ENCODE results near the gene NUP153. TPM values are rescaled to one million over a fixed set of nuclear protein-coding genes. Genes with fewer than 3 reads are reported as not detected.

Gene NUP153
- total and polyA plus RNA-seq, 2 of the 8 experiments (the other 6 are each of a cell fraction or from before 2014, with no cell fraction given), result 47.0 to 84.8 TPM

GRCh38 chr6:17754254-17754653 lies 47.5 kb upstream of the NUP153 start:
- Histone ChIP-seq H3K36me3 (ENCODE audit: control insufficient read depth in 2 of 4, insufficient read depth in 4 of 4, low read length in 3 of 4) (no peaks in the 10 kb centered on the region), H3K79me1 (ENCODE audit: low read depth, low read length) (no peaks in the 10 kb centered on the region; the same call in 1 of the 2 replicates), H4K20me1 (replicated peaks in 1 of 2; ENCODE audit: control insufficient read depth in 1 of 2, insufficient read depth in 2 of 2, low read length in 2 of 2) (no peaks in the 10 kb centered on the region), H3K18ac (ENCODE audit: extremely low read depth, low read length) (no peak overlapping the region), H2BK12ac (ENCODE audit: low read depth, low read length) (no peak overlapping the region), H3K23me2 (ENCODE audit: low read depth, low read length) (no peaks in the 10 kb centered on the region), H2BK15ac (ENCODE audit: low read length) (no peak overlapping the region), H4K91ac (replicated peaks; ENCODE audit: insufficient read length, low read length) (no peak overlapping the region), H3K9me3 (ENCODE audit: insufficient read depth in 2 of 2, low read depth in 1 of 2, low read length in 1 of 2) (no peaks in the 10 kb centered on the region), H3K9ac (replicated peaks in 1 of 4; ENCODE audit: extremely low read depth in 1 of 4, low read depth in 3 of 4, low read length in 3 of 4) (no peak overlapping the region), H2BK120ac (replicated peaks; ENCODE audit: low read depth, low read length) (no peak overlapping the region), H3K14ac (ENCODE audit: insufficient read length) (no peak overlapping the region), H2AFZ (ENCODE audit: low read length) (no peak overlapping the region), H4K5ac (ENCODE audit: insufficient read length, low read depth, low read length) (no peak overlapping the region), H2BK20ac (ENCODE audit: low read length) (no peak overlapping the region), H3K23ac (ENCODE audit: insufficient read length) (no peak overlapping the region), H3K4me3 (ENCODE audit: extremely low read depth in 1 of 4, insufficient read depth in 2 of 4, low read depth in 3 of 4, low read length in 4 of 4) (no peak overlapping the region), H2AK5ac (ENCODE audit: low read depth, low read length) (no peak overlapping the region), H3K27me3 (replicated peaks in 1 of 4; ENCODE audit: control insufficient read depth in 3 of 4, extremely low read depth in 1 of 4, insufficient read depth in 3 of 4, low read length in 3 of 4) (no peaks in the 10 kb centered on the region), H3K4me2 (ENCODE audit: insufficient read depth in 1 of 2, low read depth in 2 of 2, low read length in 2 of 2) (no peak overlapping the region), H3K4ac (replicated peaks; ENCODE audit: insufficient read length, low read depth, low read length) (no peak overlapping the region), H3K79me2 (ENCODE audit: control insufficient read depth in 1 of 2, insufficient read depth in 2 of 2, low read length in 2 of 2) (no peaks in the 10 kb centered on the region), H3K27ac (ENCODE audit: low read depth, low read length) (no peak overlapping the region), H3K56ac (replicated peaks; ENCODE audit: insufficient read length, low read depth, low read length) (no peak overlapping the region), H3K4me1 (replicated peaks in 1 of 4; ENCODE audit: control insufficient read depth in 3 of 4, insufficient read depth in 4 of 4, low read length in 3 of 4) (no peaks in the 10 kb centered on the region), H4K8ac (ENCODE audit: extremely low read depth, insufficient read depth, low read length) (no peak overlapping the region), H2BK5ac (ENCODE audit: low read depth, low read length) (no peak overlapping the region)
- ChIA-PET CTCF (ENCODE audit: partially characterized antibody) (interaction anchor here (1.1 to 1.4 kb wide), 2 partner anchors 10 to 53 kb away, joined by 3 to 4 read pairs; no protein-coding TSS in a partner anchor), POLR2A (ENCODE audit: partially characterized antibody) (interaction anchor here (1.7 kb wide), 1 partner anchor 9 kb away, joined by 5 read pairs; no protein-coding TSS in a partner anchor)
- DNase-seq (ENCODE audit: low read depth in 1 of 2, low spot score in 2 of 2), result no peak
- WGBS, 2 experiments (ENCODE audit: extremely low coverage in 1 of 2, insufficient coverage in 1 of 2, insufficient read length in 1 of 2, insufficient replicate concordance in 2 of 2, low coverage in 1 of 2, low lambda C conversion rate in 2 of 2, missing lambda C conversion rate in 1 of 2), result 85% methylated on average over 3 of the region's 3 CpGs; no CpG with 5 or more reads in 1 of the 2 experiments
- FAIRE-seq, result no peak
